HG02981 (cell line): ENCODE results near the gene S1PR4.
A peak's percentile ranks its signal among the peaks of the same experiment; 100 is the strongest.

Source experiments
- ATAC-seq: cut with Tn5 transposase; IDR thresholded peaks from one replicate; pipeline ENCODE4 v1.9.1; 2021; ENCODE audit warnings: mild to moderate bottlenecking, moderate library complexity; ENCODE audit not compliant: unreplicated experiment

The S1PR4 gene

GRCh38 chr19:3178377-3178972 lies at the start of gene S1PR4:
S1PR4 (plus strand) TSS chr19:3178769; CDS start chr19:3178793, 24 bp downstream.
- ATAC-seq: no peak

GRCh38 chr19:3129112-3129511 lies 49.5 kb upstream of the S1PR4 start:
- no peak for ATAC-seq

GRCh38 chr19:3131168-3131567 lies 47.4 kb upstream of the S1PR4 start:
- ATAC-seq: no peak

GRCh38 chr19:3132971-3133792 lies 45.4 kb upstream of the S1PR4 start:
- ATAC-seq: peak; percentile 60

- ATAC-seq: peak; percentile 9
These were observed 44.8 kb upstream of the S1PR4 start for GRCh38 chr19:3133793-3134116.

GRCh38 chr19:3135961-3136683 lies 42.4 kb upstream of the S1PR4 start, which contains the start of gene GNA15:
GNA15 (plus strand) TSS chr19:3136033; CDS start chr19:3136451, 418 bp downstream.
- no peak for ATAC-seq

GRCh38 chr19:3136684-3137055 lies 41.9 kb upstream of the S1PR4 start:
- no peak for ATAC-seq

GRCh38 chr19:3137119-3137518 lies 41.5 kb upstream of the S1PR4 start:
- ATAC-seq: no peak

GRCh38 chr19:3138268-3138667 lies 40.3 kb upstream of the S1PR4 start:
- ATAC-seq: no peak

GRCh38 chr19:3140667-3141038 lies 37.9 kb upstream of the S1PR4 start:
- ATAC-seq: no peak

GRCh38 chr19:3142292-3142670 lies 36.3 kb upstream of the S1PR4 start:
- ATAC-seq: no peak

GRCh38 chr19:3142781-3143337 lies 35.7 kb upstream of the S1PR4 start:
- no peak for ATAC-seq

GRCh38 chr19:3145909-3146676 lies 32.5 kb upstream of the S1PR4 start:
- ATAC-seq: no peak

GRCh38 chr19:3146677-3147100 lies 31.9 kb upstream of the S1PR4 start:
- no peak for ATAC-seq

GRCh38 chr19:3148503-3148902 lies 30.1 kb upstream of the S1PR4 start:
- ATAC-seq: no peak

GRCh38 chr19:3149089-3149488 lies 29.5 kb upstream of the S1PR4 start:
- no peak for ATAC-seq

GRCh38 chr19:3149526-3150505 lies 28.8 kb upstream of the S1PR4 start:
- no peak for ATAC-seq

- ATAC-seq: no peak
These were observed 27.7 kb upstream of the S1PR4 start for GRCh38 chr19:3150739-3151329.
